Loucy (cell line): ENCODE results near the gene NDUFAB1.

Experiments used
- CTCF ChIP-seq: fragments of 200-600 bp; sonication (generic); conservative IDR thresholded peaks from 2 replicates; pipeline ENCODE4 v1.5.1; 2014; ENCODE audit warnings: mild to moderate bottlenecking, antibody characterized with exemption, low read length
- EZH2phosphoT487 ChIP-seq: fragments of 200-600 bp; IDR thresholded peaks from 2 replicates; pipeline ENCODE4 v1.6.1; 2018; ENCODE audit warnings: antibody characterized with exemption, mild to moderate bottlenecking, moderate library complexity, borderline replicate concordance

- TF ChIP-seq CTCF: no peak
- no peak for TF ChIP-seq EZH2phosphoT487
These were observed 24.2 kb downstream of the NDUFAB1 start for GRCh38 chr16:23571895-23572294.
